GM13977 (cell line): ENCODE measurements around the gene NCKAP1.

Source experiments
- DNase-seq: peaks from one replicate; pipeline ENCODE4 v3.0.0; 2012; ENCODE audit warnings: low spot score
- CTCF ChIP-seq: IDR thresholded peaks from 2 replicates; pipeline ENCODE4 v1.5.1; 2012; ENCODE audit warnings: mild to moderate bottlenecking, control low read depth; ENCODE audit not compliant: insufficient read depth; ENCODE audit errors: extremely low read depth, missing control alignments
- in situ Hi-C: fragments of 300-500 bp; cut with MboI; formaldehyde crosslinking; loops from one replicate; pipeline ENCODE4 v1.12.0; 2022; ENCODE audit warnings: low sequenced_read_pairs, low pct_unique_long_range_greater_than_20kb, mixed read lengths, inconsistent platforms; ENCODE audit not compliant: unreplicated experiment

NCKAP1 gene

GRCh38 chr2:182862091-182862490 is 176.2 kb downstream of the NCKAP1 start:
- in situ Hi-C loops = no loop called here
- DNase-seq = no peak
- no peak for TF ChIP-seq CTCF

GRCh38 chr2:182860858-182861257 is 177.4 kb downstream of the NCKAP1 start:
- no peak for DNase-seq
- no peak for TF ChIP-seq CTCF
- in situ Hi-C loops = no loop called here
